HG03097 (cell line): ENCODE results near the gene PLXNA4.

Experiments
- ATAC-seq: cut with Tn5 transposase; IDR thresholded peaks from one replicate; pipeline ENCODE4 v1.9.1; 2021; ENCODE audit not compliant: unreplicated experiment, low FRiP score

PLXNA4 gene

GRCh38 chr7:132161976-132162375 is 414.3 kb downstream of the PLXNA4 start:
- no peak for ATAC-seq

DNA sequence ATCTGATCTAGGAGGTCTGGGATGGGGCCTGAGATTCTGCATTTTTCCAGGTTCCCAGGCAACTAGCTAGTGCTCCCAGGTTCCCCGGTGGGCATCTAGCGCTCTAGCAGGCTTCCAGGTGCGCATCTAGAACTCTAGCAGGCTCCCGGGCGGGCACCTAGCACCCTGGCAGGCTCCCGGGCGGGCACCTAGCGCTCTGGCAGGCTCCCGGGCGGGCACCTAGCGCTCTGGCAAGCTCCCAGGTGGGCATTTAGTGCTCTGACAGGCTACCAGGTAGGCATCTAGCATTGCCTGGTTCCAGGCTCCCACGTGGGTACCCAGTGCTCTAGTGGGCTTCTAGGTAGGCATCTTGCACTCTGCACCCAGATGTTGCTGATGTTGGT is 414.7 kb downstream of the PLXNA4 start:
- no peak for ATAC-seq

DNA sequence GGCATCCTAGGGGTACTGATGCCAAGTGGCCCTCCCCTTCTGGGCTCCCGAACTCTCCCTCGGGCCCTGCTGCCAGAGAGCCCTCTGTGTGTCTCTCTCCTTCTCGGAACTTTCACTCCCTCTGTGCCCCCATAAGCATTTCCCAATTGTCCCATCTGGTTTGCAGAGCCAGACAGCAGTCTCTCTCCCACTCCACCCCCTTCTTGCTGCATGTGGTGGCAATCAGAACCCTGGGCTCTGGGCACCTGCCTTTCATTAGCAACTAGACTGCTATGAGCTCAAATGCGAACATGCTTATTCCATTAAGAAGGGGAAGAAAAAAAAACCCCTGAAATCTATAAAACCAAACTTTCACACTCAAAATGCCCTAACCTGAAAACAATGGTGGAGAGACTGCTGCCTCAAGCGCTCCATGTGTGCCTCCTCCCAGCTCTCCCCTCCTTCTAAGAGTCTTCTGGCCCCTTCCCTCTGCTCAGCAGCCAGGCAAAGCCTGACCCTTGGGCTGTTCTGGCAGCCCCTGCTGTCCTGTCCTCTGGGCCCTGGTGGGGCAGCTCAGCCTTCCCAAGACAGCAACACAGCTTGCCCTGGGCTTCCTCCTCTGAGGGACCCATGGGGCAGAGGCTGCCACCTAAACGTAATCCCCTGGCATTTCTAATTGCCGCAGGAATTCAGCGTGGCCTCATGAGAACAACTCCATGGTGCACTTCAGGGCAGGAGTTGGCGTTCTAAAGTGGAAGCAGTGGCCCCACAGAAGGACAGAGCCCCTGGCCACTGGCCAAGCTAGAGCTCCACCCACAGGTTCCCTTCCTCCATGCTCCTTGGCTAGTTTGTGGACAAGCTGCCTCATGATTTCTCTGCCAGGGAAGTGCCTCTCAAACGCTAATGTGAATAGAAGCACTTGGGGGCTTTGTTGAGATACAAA is 415.4 kb downstream of the PLXNA4 start:
- ATAC-seq, result no peak

DNA sequence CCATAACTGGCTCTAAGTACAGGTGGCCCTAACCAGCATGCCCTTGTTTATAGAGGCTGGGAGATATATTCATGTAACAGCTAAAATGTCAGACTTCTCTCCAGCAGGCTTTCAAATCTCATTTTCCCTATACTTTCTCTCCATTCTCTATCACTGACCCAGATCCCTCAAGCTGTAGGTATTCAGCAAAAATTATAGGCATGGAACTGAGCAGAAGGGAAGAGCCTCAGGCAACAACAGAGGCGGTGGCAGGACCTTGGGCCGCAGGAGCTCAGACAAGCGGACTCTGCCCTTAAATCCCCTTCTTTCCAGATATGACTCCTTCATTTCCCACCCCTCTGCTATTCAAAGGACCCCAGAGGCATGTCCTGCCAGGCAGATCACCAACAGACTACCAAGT is 417.4 kb downstream of the PLXNA4 start:
- no peak for ATAC-seq

GRCh38 chr7:132158166-132158565 is 418.1 kb downstream of the PLXNA4 start:
- no peak for ATAC-seq

GRCh38 chr7:132155715-132156114 is 420.6 kb downstream of the PLXNA4 start:
- no peak for ATAC-seq

DNA sequence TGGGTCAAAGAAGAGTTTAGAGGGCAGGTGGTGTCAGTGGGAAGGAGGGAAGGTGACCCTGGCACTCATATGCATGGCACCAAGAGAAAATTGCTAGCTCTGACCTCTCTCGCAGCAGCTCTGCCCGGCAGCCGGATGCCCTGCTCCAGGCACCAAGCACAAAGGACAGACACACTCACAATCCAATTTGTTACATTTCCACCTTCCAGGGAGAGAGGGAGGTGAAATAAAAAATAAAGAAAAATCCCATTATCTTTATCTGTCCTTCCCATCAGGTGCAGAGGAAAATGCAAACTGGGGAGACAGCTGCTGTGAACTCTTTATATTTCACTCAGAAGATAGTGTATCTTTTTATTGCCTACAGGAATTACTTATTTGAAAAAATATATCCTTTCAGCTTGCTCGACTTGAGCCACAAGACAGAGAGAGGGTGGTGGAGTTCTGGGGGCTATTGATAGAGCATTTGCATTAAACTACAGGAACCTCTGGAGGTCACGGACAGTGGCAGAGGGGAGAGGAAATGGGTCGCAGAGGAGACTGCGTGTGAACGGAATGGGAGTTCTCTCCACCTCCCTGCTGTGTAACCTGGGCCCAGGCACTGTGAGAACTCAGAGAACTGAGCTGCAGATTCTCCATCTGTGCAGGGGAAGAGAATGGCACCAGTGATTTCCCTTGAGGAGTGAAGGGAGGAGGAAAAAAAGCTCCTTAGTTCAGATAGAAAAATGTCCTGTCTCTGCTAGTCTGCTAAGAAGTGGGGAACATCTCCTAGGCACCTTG is 421.4 kb downstream of the PLXNA4 start:
- no peak for ATAC-seq

DNA sequence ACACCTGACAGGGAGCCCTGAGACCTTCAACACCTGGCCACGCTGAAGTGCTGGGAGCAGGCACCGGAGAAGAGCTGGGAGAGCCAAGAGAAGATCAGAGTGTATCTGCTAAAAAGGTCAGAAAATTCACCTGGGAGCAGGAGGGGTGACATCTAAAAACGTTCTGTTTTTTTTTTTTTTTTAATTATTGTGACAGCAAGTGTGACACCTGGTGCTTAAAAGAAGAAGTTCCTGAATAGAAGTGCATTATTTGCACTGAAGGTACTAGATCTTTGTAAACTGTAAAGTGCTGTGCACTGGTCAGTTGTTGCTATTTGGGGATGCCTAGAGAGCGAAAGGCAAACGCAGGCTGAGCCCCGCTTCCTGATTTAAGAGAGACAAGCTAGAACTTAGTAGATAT is 422.0 kb downstream of the PLXNA4 start:
- no peak for ATAC-seq

- no peak for ATAC-seq
Measured at GRCh38 chr7:132152131-132152889, 424.0 kb downstream of the PLXNA4 start.

- ATAC-seq, result no peak
Measured at GRCh38 chr7:132150711-132151110, 425.6 kb downstream of the PLXNA4 start.

DNA sequence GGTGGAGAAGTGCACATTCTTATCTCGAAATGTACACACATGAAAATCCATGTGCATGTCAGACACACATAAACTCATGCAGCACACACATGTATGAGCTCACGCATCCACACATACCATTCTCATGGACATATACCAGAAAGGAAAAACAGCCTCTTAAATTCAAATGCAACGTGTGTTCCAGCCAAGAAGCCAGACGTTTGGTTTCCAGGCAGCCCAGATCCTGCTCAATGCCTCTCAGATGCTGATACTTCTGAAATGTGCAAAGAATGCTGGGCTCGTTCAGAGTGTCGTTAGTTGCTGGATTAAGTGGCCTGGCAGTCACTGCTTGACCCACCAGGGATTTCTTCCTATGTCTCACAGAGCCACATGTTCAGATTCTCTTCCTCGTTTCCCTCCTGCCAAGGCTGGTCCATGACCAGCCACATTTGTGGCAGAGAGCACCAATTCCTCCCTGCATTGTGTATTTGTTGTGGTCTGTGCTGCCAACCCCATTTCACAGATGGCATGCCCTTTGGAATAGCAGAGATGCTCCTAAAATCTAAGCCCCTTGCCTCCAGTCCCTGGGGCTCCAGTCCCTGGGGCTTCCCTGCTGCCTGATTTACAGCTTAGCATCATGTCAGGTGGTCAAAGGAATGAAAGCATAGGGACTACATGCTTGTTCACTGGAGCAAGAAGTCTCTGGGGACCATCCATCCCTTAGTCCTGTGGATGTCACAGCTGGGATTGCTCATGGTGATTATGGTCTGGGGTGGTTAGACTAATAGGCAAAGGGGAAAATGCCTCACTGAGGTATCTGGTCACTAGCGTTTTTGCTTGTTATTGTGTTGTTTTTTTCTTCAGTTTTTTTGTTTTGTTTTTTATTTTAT is 426.6 kb downstream of the PLXNA4 start:
- no peak for ATAC-seq

DNA sequence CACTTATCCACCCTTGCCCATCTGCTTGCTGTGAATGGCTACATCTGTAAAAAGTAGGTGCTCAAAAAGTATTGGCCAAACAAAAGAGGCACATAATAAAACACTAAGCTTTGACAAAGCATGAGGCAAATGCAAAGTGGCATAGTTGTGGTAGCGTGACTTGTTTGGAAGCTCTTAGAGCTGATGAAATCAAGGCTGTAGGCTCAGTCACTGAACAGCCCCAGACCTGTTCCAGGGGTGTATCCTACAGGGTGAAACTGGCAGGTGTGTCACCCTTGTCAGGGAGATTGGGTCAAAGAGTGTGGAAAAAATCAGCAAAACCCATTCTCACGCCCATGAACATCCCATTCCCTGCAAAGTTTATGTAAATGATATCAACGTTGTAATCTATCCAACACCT is 427.4 kb downstream of the PLXNA4 start:
- no peak for ATAC-seq

DNA sequence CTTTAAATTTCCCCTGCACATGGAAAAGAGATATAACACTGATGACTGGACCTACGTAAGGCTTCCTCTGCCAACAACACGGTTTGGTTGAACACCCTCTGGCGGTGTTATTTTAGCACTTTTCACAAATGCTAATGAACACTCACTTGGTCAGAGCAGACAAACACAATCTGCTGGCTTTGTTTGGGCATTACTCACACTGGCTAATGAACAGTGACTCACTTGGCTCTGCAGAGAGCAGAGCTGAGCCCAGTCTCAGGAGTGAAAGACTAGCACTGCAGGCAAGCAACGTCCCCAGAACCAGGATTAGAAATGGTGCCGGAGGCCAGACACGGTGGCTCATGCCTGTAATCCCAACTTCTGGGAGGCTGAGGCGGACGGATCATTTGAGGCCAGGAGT is 430.8 kb downstream of the PLXNA4 start:
- no peak for ATAC-seq

DNA sequence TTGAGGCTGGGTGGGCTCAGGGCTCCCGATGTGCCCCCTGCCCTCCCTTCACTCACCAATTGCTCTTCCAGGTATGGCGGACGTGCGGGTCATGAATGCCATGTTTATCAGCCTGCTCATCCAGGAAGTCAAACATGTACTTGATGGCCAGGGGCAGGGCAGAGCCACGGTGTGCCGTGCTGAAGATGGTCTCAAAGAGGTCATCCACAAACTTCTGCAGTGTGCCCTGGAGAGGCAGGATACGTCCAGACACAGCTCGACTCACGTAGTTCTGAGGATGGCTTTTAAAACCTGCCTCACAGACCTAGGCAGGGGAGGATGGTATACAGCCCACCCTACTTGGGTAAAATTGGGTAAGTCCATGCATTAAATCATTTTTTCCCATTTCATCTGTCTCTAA is 431.2 kb downstream of the PLXNA4 start:
- no peak for ATAC-seq

DNA sequence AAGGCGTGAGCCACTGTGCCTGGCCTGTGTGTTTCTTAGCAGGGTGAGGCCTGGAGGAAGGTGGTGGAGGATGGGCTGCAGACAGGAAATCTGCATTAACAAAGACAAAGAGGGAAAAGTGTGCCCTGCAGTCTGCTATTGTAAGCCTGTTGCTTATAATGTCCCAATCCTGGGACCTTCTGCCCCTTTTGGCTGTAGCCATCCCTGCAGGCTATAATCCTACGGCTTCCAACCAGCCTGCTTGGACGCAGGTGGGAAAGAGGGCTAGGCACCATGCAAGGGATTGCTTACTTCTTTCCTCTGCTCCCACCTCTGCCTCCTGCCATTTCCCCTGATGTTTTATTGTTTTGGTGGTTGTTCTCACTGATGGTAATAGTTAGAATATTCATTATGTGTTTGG is 434.3 kb downstream of the PLXNA4 start:
- ATAC-seq, result no peak

- ATAC-seq, result no peak
Measured at GRCh38 chr7:132141109-132141508, 435.2 kb downstream of the PLXNA4 start.

- ATAC-seq, result no peak
Measured at GRCh38 chr7:132140341-132140740, 435.9 kb downstream of the PLXNA4 start.

DNA sequence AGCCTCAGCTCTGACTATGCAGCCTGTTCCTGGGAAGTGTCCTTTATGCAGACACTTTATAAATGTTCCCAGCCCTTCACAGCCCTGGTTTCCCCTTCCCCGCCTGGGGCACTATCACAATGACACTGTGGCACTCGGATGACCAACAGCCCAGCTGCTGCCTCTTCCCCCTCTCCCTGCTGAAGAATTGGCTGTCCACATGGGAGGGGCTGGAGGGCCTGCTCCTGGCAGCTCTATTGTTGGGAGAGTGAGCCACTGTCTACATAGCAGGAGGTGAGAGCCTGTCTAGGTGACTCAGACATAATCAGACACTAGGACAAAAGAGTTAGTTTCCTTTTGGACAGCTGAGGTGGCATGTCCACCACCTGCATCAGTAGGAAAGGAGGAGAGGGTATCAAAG is 437.5 kb downstream of the PLXNA4 start:
- ATAC-seq, result no peak

- ATAC-seq, result no peak
Measured at GRCh38 chr7:132137681-132138080, 438.6 kb downstream of the PLXNA4 start.

- no peak for ATAC-seq
Measured at GRCh38 chr7:132135746-132136385, 440.4 kb downstream of the PLXNA4 start.
